WTC11 (cell line): Measurements from ENCODE around the gene NADK2. TPM values are rescaled to one million over a fixed set of nuclear protein-coding genes. Genes with fewer than 3 reads are reported as not detected.
A peak's percentile ranks its signal among the peaks of the same experiment; 100 is the strongest.

Experiments used
- ATAC-seq: fragments of 200-7000 bp; cut with Tn5 transposase; 2 replicates; pipeline ENCODE4 v1.10.0; 2021; ENCODE audit warnings: mild to moderate bottlenecking, moderate library complexity
- Bru-seq: library from RNA; stranded (reverse); fragments of 400-500 nt; gene quantifications from one replicate; lab custom pipeline; 2021; lab: Mats Ljungman, UMichigan
- CTCF ChIA-PET: fragments of 300-600 bp; sonication (Branson Sonifier 250); formaldehyde crosslinking; loops from one replicate; lab custom pipeline; 2021; ENCODE audit warnings: antibody characterized with exemption; lab: Charles Lee
- POLR2A ChIA-PET: fragments of 350-600 bp; sonication (Branson Sonifier 250); formaldehyde crosslinking; loops from one replicate; lab custom pipeline; 2021; ENCODE audit warnings: antibody characterized with exemption; lab: Charles Lee
- DNase-seq: peaks from one replicate; pipeline ENCODE4 v3.0.0; 2021; ENCODE audit warnings: low spot score
- H3K27ac Mint-ChIP-seq: 2 replicates; pipeline ENCODE4 v1.8.0; 2021; ENCODE audit warnings: mixed read lengths
- H3K27me3 Mint-ChIP-seq: 2 replicates; pipeline ENCODE4 v1.8.0; 2021; ENCODE audit warnings: low read depth, mild to moderate bottlenecking, moderate library complexity, mixed read lengths
- H3K36me3 Mint-ChIP-seq: 2 replicates; pipeline ENCODE4 v1.8.0; 2021; ENCODE audit warnings: mixed read lengths
- H3K4me1 Mint-ChIP-seq: 2 replicates; pipeline ENCODE4 v1.8.0; 2022; ENCODE audit warnings: mixed read lengths
- H3K4me3 Mint-ChIP-seq: 2 replicates; pipeline ENCODE4 v1.8.0; 2021; ENCODE audit warnings: mild to moderate bottlenecking, moderate library complexity, mixed read lengths
- H3K9me3 Mint-ChIP-seq: 2 replicates; pipeline ENCODE4 v1.8.0; 2021; ENCODE audit warnings: mixed read lengths
- CBFB ChIP-seq: sonication (generic); formaldehyde crosslinking; IDR thresholded peaks from 2 replicates; pipeline ENCODE4 v1.8.1; 2022; ENCODE audit warnings: mild to moderate bottlenecking, low read depth, missing genetic modification reagents
- EMX1 ChIP-seq: fragments of 250-450 bp; sonication (Bioruptor Pico); IDR thresholded peaks from 2 replicates; pipeline ENCODE4 v1.8.0; 2021; ENCODE audit warnings: mild to moderate bottlenecking
- IRF2 ChIP-seq: sonication (generic); formaldehyde crosslinking; IDR thresholded peaks from 2 replicates; pipeline ENCODE4 v1.8.0; 2022; ENCODE audit warnings: low read depth, missing genetic modification reagents, borderline replicate concordance
- MXD4 ChIP-seq: fragments of 250-450 bp; sonication (Bioruptor Pico); IDR thresholded peaks from 2 replicates; pipeline ENCODE4 v1.8.0; 2021; ENCODE audit warnings: mild to moderate bottlenecking, moderate library complexity, borderline replicate concordance
- NFATC4 ChIP-seq: fragments of 250-450 bp; sonication (Bioruptor Pico); IDR thresholded peaks from 2 replicates; pipeline ENCODE4 v1.9.0; 2021; ENCODE audit warnings: mild to moderate bottlenecking
- RORB ChIP-seq: fragments of 250-450 bp; sonication (Bioruptor Pico); IDR thresholded peaks from 2 replicates; pipeline ENCODE4 v1.9.0; 2021; ENCODE audit warnings: mild to moderate bottlenecking
- SMAD4 ChIP-seq: sonication (generic); formaldehyde crosslinking; IDR thresholded peaks from 2 replicates; pipeline ENCODE4 v1.8.0; 2022; ENCODE audit warnings: mild to moderate bottlenecking, missing genetic modification reagents
- SP1 ChIP-seq: sonication (generic); formaldehyde crosslinking; conservative IDR thresholded peaks from 2 replicates; pipeline ENCODE4 v1.8.1; 2022; ENCODE audit warnings: missing genetic modification reagents
- TEAD1 ChIP-seq: sonication (generic); formaldehyde crosslinking; IDR thresholded peaks from 2 replicates; pipeline ENCODE4 v1.8.0; 2022; ENCODE audit warnings: mild to moderate bottlenecking, missing genetic modification reagents
- ZNF138 ChIP-seq: sonication (generic); formaldehyde crosslinking; conservative IDR thresholded peaks from 2 replicates; pipeline ENCODE4 v1.8.1; 2022; ENCODE audit warnings: mild to moderate bottlenecking, moderate library complexity, missing genetic modification reagents
- long read RNA-seq, 3 experiments: library from RNA in 1 of 3; library from capped mRNA in 1 of 3; library from polyadenylated mRNA in 1 of 3; unstranded in 2 of 3; stranded (forward) in 1 of 3; transcript quantifications; one replicate each; pipeline ENCODE4 v2.0.0, GENCODE V29; 2021
- total RNA-seq: library from RNA; stranded (reverse); gene quantifications from 3 replicates; pipeline ENCODE4 v1.2.3, GENCODE V29; 2021
- TF ChIP-seq, protein P1 (sequence below): sonication (generic); formaldehyde crosslinking; IDR thresholded peaks from 2 replicates; pipeline ENCODE4 v1.8.1; 2023; ENCODE audit warnings: mild to moderate bottlenecking, missing genetic modification reagents, borderline replicate concordance
- TF ChIP-seq, protein P2 (sequence below): sonication (generic); formaldehyde crosslinking; IDR thresholded peaks from 2 replicates; pipeline ENCODE4 v1.8.0; 2023; ENCODE audit warnings: mild to moderate bottlenecking, missing genetic modification reagents
- TF ChIP-seq, protein P3 (sequence below): sonication (generic); formaldehyde crosslinking; IDR thresholded peaks from 2 replicates; pipeline ENCODE4 v1.8.1; 2023; ENCODE audit warnings: mild to moderate bottlenecking, missing genetic modification reagents, moderate library complexity
- TF ChIP-seq, protein P4 (sequence below): sonication (generic); formaldehyde crosslinking; IDR thresholded peaks from 2 replicates; pipeline ENCODE4 v1.8.1; 2022; ENCODE audit warnings: low read depth, missing genetic modification reagents, borderline replicate concordance
- TF ChIP-seq, protein P5 (sequence below): sonication (generic); formaldehyde crosslinking; IDR thresholded peaks from 2 replicates; pipeline ENCODE4 v1.8.1; 2022; ENCODE audit warnings: low read depth, mild to moderate bottlenecking, moderate library complexity, missing genetic modification reagents, borderline replicate concordance
- TF ChIP-seq, protein P6 (sequence below): sonication (generic); formaldehyde crosslinking; conservative IDR thresholded peaks from 2 replicates; pipeline ENCODE4 v1.8.1; 2022; ENCODE audit warnings: mild to moderate bottlenecking, missing genetic modification reagents
- TF ChIP-seq, protein P7 (sequence below): sonication (generic); formaldehyde crosslinking; IDR thresholded peaks from 2 replicates; pipeline ENCODE4 v1.8.0; 2022; ENCODE audit warnings: missing genetic modification reagents

NADK2 gene, protein sequence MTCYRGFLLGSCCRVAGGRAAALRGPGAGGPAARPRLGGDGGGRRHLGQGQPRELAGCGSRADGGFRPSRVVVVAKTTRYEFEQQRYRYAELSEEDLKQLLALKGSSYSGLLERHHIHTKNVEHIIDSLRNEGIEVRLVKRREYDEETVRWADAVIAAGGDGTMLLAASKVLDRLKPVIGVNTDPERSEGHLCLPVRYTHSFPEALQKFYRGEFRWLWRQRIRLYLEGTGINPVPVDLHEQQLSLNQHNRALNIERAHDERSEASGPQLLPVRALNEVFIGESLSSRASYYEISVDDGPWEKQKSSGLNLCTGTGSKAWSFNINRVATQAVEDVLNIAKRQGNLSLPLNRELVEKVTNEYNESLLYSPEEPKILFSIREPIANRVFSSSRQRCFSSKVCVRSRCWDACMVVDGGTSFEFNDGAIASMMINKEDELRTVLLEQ
- 11.7 to 18.2 TPM (median 17.0 TPM) in 3 replicates for total RNA-seq
- Bru-seq, nascent RNA: percentile 63 among the genes with signal in this experiment
- long read RNA-seq, experiment 1, transcript NADK2-201 (12 exons, 2,507 nt): minor isoform, 9 of 58 reads
- long read RNA-seq, experiment 1, transcript NADK2-202 (12 exons, 2,243 nt): major isoform, 30 of 58 reads
- long read RNA-seq, experiment 1, partial matches to known transcripts: 5 of 58 reads
- long read RNA-seq, experiment 1, other reads (novel, unspliced or antisense): 10 of 58 reads
- long read RNA-seq, experiment 2, partial matches to known transcripts: 3 of 23 reads
- long read RNA-seq, experiment 2, other reads (novel, unspliced or antisense): 14 of 23 reads
- long read RNA-seq, experiment 3, partial matches to known transcripts: 0 of 4 reads
- long read RNA-seq, experiment 3, other reads (novel, unspliced or antisense): 3 of 4 reads

DNA sequence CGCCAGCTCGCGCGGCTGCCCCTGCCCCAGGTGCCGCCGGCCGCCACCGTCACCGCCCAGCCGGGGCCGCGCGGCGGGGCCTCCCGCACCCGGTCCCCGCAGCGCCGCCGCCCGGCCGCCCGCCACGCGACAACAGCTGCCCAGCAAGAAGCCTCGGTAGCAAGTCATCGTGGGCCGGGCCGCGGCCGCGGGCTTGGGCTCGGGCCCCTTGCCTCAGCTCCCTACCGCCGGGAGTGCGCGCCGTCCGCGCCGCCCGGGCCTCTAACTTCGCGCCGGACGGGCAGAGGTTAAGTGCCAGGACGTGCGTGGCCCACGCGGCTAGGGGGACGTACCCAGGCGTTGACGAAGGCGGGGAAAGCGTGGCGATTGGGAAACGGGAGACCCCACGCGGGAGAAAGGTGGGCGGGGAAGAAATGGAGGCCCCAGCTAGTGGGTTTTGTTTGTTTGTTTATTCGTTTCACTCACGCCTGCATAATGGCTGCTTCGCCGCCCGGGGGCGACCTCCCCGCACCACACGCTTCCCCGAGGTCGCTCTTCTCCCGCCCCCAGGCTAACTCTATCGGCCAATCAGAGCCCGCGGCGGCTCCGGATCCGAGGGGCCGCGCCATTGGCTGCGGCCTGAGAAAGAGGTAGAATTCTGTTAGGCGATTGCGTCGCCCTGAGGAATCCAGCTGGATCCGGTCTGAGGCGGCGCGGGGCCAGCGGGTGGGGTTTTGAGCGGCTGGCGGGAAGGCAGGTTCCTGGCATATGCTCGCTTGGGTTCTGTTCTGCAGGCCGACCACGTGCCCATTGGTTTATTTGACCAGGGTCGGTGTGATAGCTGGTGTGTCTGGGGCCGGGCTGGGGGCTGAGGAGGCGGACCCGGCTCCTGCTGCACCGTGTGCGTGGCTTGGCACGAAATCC is at the start of gene NADK2:
TSS of gene NADK2 (minus strand) at position 295 of the 903 bp plus-strand sequence. CDS start at position 168, 127 bp downstream.
- Mint-ChIP-seq H3K4me3 (peak within 1 kb of the TSS; percentile 77), H3K27me3 (peaks cover 30% of the 10 kb centered on the region), H3K36me3 (no peaks in the 10 kb centered on the region), H3K27ac (peak within 1 kb of the TSS; percentile 96), H3K9me3 (no peaks in the 10 kb centered on the region), H3K4me1 (peaks cover 25% of the 10 kb centered on the region)
- peak; percentile 96 for DNase-seq
- CTCF ChIA-PET: interaction anchor here (0.7 to 2.4 kb wide), 24 partner anchors 9 to 454 kb away, joined by 3 to 23 read pairs (median 5); partner anchors contain the start of genes LMBRD2, RANBP3L, SKP2 and UGT3A2
- POLR2A ChIA-PET: interaction anchor here (0.6 to 1.6 kb wide), 9 partner anchors 12 to 449 kb away, joined by 3 to 5 read pairs (median 4); partner anchors contain the start of genes LMBRD2 and SKP2
- peak; percentile 90 for ATAC-seq
- TF ChIP-seq, protein P1, sequence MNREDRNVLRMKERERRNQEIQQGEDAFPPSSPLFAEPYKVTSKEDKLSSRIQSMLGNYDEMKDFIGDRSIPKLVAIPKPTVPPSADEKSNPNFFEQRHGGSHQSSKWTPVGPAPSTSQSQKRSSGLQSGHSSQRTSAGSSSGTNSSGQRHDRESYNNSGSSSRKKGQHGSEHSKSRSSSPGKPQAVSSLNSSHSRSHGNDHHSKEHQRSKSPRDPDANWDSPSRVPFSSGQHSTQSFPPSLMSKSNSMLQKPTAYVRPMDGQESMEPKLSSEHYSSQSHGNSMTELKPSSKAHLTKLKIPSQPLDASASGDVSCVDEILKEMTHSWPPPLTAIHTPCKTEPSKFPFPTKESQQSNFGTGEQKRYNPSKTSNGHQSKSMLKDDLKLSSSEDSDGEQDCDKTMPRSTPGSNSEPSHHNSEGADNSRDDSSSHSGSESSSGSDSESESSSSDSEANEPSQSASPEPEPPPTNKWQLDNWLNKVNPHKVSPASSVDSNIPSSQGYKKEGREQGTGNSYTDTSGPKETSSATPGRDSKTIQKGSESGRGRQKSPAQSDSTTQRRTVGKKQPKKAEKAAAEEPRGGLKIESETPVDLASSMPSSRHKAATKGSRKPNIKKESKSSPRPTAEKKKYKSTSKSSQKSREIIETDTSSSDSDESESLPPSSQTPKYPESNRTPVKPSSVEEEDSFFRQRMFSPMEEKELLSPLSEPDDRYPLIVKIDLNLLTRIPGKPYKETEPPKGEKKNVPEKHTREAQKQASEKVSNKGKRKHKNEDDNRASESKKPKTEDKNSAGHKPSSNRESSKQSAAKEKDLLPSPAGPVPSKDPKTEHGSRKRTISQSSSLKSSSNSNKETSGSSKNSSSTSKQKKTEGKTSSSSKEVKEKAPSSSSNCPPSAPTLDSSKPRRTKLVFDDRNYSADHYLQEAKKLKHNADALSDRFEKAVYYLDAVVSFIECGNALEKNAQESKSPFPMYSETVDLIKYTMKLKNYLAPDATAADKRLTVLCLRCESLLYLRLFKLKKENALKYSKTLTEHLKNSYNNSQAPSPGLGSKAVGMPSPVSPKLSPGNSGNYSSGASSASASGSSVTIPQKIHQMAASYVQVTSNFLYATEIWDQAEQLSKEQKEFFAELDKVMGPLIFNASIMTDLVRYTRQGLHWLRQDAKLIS: no peak
- TF ChIP-seq, protein P2, sequence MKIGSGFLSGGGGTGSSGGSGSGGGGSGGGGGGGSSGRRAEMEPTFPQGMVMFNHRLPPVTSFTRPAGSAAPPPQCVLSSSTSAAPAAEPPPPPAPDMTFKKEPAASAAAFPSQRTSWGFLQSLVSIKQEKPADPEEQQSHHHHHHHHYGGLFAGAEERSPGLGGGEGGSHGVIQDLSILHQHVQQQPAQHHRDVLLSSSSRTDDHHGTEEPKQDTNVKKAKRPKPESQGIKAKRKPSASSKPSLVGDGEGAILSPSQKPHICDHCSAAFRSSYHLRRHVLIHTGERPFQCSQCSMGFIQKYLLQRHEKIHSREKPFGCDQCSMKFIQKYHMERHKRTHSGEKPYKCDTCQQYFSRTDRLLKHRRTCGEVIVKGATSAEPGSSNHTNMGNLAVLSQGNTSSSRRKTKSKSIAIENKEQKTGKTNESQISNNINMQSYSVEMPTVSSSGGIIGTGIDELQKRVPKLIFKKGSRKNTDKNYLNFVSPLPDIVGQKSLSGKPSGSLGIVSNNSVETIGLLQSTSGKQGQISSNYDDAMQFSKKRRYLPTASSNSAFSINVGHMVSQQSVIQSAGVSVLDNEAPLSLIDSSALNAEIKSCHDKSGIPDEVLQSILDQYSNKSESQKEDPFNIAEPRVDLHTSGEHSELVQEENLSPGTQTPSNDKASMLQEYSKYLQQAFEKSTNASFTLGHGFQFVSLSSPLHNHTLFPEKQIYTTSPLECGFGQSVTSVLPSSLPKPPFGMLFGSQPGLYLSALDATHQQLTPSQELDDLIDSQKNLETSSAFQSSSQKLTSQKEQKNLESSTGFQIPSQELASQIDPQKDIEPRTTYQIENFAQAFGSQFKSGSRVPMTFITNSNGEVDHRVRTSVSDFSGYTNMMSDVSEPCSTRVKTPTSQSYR (CRISPR knock-in tag): peak; percentile 74; the same call in 1 of the 2 replicates
- TF ChIP-seq, protein P3, sequence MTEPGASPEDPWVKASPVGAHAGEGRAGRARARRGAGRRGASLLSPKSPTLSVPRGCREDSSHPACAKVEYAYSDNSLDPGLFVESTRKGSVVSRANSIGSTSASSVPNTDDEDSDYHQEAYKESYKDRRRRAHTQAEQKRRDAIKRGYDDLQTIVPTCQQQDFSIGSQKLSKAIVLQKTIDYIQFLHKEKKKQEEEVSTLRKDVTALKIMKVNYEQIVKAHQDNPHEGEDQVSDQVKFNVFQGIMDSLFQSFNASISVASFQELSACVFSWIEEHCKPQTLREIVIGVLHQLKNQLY (CRISPR knock-in tag): no peak
- TF ChIP-seq MXD4 (CRISPR knock-in tag): no peak
- TF ChIP-seq, protein P4, sequence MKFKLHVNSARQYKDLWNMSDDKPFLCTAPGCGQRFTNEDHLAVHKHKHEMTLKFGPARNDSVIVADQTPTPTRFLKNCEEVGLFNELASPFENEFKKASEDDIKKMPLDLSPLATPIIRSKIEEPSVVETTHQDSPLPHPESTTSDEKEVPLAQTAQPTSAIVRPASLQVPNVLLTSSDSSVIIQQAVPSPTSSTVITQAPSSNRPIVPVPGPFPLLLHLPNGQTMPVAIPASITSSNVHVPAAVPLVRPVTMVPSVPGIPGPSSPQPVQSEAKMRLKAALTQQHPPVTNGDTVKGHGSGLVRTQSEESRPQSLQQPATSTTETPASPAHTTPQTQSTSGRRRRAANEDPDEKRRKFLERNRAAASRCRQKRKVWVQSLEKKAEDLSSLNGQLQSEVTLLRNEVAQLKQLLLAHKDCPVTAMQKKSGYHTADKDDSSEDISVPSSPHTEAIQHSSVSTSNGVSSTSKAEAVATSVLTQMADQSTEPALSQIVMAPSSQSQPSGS: peak; percentile 50; the same call in 1 of the 2 replicates
- peak; percentile 89 for TF ChIP-seq TEAD1 (CRISPR knock-in tag)
- TF ChIP-seq, protein P5, sequence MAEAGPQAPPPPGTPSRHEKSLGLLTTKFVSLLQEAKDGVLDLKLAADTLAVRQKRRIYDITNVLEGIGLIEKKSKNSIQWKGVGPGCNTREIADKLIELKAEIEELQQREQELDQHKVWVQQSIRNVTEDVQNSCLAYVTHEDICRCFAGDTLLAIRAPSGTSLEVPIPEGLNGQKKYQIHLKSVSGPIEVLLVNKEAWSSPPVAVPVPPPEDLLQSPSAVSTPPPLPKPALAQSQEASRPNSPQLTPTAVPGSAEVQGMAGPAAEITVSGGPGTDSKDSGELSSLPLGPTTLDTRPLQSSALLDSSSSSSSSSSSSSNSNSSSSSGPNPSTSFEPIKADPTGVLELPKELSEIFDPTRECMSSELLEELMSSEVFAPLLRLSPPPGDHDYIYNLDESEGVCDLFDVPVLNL: peak; percentile 67; the same call in 1 of the 2 replicates
- 0 out of 2 replicates have a peak, but pooled peaks have one; percentile 31 for TF ChIP-seq ZNF138
- TF ChIP-seq, protein P6, sequence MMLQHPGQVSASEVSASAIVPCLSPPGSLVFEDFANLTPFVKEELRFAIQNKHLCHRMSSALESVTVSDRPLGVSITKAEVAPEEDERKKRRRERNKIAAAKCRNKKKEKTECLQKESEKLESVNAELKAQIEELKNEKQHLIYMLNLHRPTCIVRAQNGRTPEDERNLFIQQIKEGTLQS (CRISPR knock-in tag): peak; percentile 73
- peak; percentile 74 for TF ChIP-seq SP1
- no peak for TF ChIP-seq IRF2
- no peak for TF ChIP-seq RORB (CRISPR knock-in tag)
- TF ChIP-seq NFATC4 (CRISPR knock-in tag): no peak
- no peak for TF ChIP-seq CBFB (CRISPR knock-in tag)
- TF ChIP-seq EMX1: no peak
- TF ChIP-seq, protein P7, sequence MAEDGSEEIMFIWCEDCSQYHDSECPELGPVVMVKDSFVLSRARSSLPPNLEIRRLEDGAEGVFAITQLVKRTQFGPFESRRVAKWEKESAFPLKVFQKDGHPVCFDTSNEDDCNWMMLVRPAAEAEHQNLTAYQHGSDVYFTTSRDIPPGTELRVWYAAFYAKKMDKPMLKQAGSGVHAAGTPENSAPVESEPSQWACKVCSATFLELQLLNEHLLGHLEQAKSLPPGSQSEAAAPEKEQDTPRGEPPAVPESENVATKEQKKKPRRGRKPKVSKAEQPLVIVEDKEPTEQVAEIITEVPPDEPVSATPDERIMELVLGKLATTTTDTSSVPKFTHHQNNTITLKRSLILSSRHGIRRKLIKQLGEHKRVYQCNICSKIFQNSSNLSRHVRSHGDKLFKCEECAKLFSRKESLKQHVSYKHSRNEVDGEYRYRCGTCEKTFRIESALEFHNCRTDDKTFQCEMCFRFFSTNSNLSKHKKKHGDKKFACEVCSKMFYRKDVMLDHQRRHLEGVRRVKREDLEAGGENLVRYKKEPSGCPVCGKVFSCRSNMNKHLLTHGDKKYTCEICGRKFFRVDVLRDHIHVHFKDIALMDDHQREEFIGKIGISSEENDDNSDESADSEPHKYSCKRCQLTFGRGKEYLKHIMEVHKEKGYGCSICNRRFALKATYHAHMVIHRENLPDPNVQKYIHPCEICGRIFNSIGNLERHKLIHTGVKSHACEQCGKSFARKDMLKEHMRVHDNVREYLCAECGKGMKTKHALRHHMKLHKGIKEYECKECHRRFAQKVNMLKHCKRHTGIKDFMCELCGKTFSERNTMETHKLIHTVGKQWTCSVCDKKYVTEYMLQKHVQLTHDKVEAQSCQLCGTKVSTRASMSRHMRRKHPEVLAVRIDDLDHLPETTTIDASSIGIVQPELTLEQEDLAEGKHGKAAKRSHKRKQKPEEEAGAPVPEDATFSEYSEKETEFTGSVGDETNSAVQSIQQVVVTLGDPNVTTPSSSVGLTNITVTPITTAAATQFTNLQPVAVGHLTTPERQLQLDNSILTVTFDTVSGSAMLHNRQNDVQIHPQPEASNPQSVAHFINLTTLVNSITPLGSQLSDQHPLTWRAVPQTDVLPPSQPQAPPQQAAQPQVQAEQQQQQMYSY (CRISPR knock-in tag): 0 out of 2 replicates have a peak, but pooled peaks have one; percentile 35
- peak; percentile 82 for TF ChIP-seq SMAD4 (CRISPR knock-in tag)
